HepG2 (cell line): ENCODE results near the gene NUP93. TPM values are rescaled to one million over a fixed set of nuclear protein-coding genes. Genes with fewer than 3 reads are reported as not detected.

Source experiments
- ATAC-seq: fragments of 200-7000 bp; cut with Tn5 transposase; 3 replicates; pipeline ENCODE4 v1.9.1; 2020; ENCODE audit warnings: mild to moderate bottlenecking, moderate library complexity
- BruUV-seq: library from RNA; stranded (reverse); fragments of 400-500 nt; replicated peaks from 2 replicates; lab custom pipeline; 2021; lab: Mats Ljungman, UMichigan
- CTCF ChIA-PET: fragments of 300-600 bp; formaldehyde crosslinking; extraction: SDS; loops from one replicate; lab custom pipeline; 2021; ENCODE audit warnings: low total read pairs, inconsistent platforms, low intra/inter-chr PET ratio; lab: Yijun Ruan, JAX
- POLR2A ChIA-PET: fragments of 350-600 bp; sonication (Branson Sonifier 250); formaldehyde crosslinking; loops from one replicate; lab custom pipeline; 2020; ENCODE audit warnings: antibody characterized with exemption, inconsistent platforms; lab: Yijun Ruan, JAX
- DNase-seq: peaks from one replicate; pipeline ENCODE4 v3.0.0-alpha.2; 2015; ENCODE audit warnings: low spot score
- FAIRE-seq: peaks from 3 replicates; lab custom pipeline; 2011; peaks lifted over from hg19 to GRCh38; lab: Jason Lieb, UNC
- H2AFZ ChIP-seq: one replicate; pipeline ENCODE4 v1.6.1; 2011; ENCODE audit warnings: low read length, inconsistent platforms
- H3K27ac ChIP-seq: fragments of 300-600 bp; 3 replicates; pipeline ENCODE4 v1.8.0; 2011; ENCODE audit warnings: mixed run types, mild to moderate bottlenecking, mixed read lengths, low read length, inconsistent platforms; ENCODE audit not compliant: insufficient read depth; ENCODE audit errors: extremely low read length
- H3K27me3 ChIP-seq, 2 experiments: fragments of 200-600 bp in 1 of 2; 2 replicates in 1 of 2; 3 replicates in 1 of 2; pipeline versions ENCODE4 v1.6.0 to v1.8.0; 2011; ENCODE audit warnings: low read length in 2 of 2, mild to moderate bottlenecking in 2 of 2, moderate library complexity in 2 of 2, inconsistent platforms in 1 of 2; ENCODE audit not compliant: insufficient read depth in 2 of 2, control insufficient read depth in 1 of 2
- H3K36me3 ChIP-seq, 2 experiments: fragments of 200-600 bp in 1 of 2; replicated peaks in 1 of 2; 2 replicates in 1 of 2; 3 replicates in 1 of 2; pipeline versions ENCODE4 v1.5.1 to v1.8.0; 2011; ENCODE audit warnings: low read length in 2 of 2, inconsistent platforms in 1 of 2; ENCODE audit not compliant: insufficient read depth in 2 of 2, control insufficient read depth in 1 of 2
- H3K4me1 ChIP-seq: 2 replicates; pipeline ENCODE4 v1.5.1; 2012; ENCODE audit warnings: low read length, inconsistent platforms; ENCODE audit not compliant: insufficient read depth
- H3K4me2 ChIP-seq: 2 replicates; pipeline ENCODE4 v1.6.0; 2011; ENCODE audit warnings: low read depth, low read length, inconsistent platforms
- H3K4me3 ChIP-seq, 3 experiments: fragments of 200-600 bp in 1 of 3; sonication (generic), shearing (Covaris generic) in 1 of 3; replicated peaks in 1 of 3; 2 replicates each; pipeline ENCODE4 v1.5.1; 2011 to 2016; ENCODE audit warnings: low read length in 3 of 3, inconsistent platforms in 2 of 3, low read depth in 2 of 3, mild to moderate bottlenecking in 2 of 3, control low read depth in 1 of 3, mixed read lengths in 1 of 3; ENCODE audit not compliant: insufficient read depth in 1 of 3
- H3K79me2 ChIP-seq: one replicate; pipeline ENCODE4 v1.6.1; 2011; ENCODE audit warnings: low read length, inconsistent platforms; ENCODE audit not compliant: insufficient read depth
- H3K9ac ChIP-seq: 2 replicates; pipeline ENCODE4 v1.6.0; 2011; ENCODE audit warnings: mild to moderate bottlenecking, low read depth, low read length, inconsistent platforms; ENCODE audit not compliant: insufficient read depth
- H3K9me3 ChIP-seq: 2 replicates; pipeline ENCODE4 v1.5.1; 2012; ENCODE audit warnings: mild to moderate bottlenecking, low read length
- H4K20me1 ChIP-seq: 2 replicates; pipeline ENCODE4 v1.6.0; 2011; ENCODE audit warnings: inconsistent platforms, mild to moderate bottlenecking, low read length, moderate library complexity; ENCODE audit not compliant: insufficient read depth
- ATRX ChIP-seq: sonication (generic); formaldehyde crosslinking; IDR thresholded peaks from 2 replicates; pipeline ENCODE4 v1.4.0; 2020; ENCODE audit warnings: missing genetic modification reagents, borderline replicate concordance
- ELF1 ChIP-seq: sonication (generic); formaldehyde crosslinking; IDR thresholded peaks from 2 replicates; pipeline ENCODE4 v1.4.0; 2020; ENCODE audit warnings: missing genetic modification reagents
- MAFF ChIP-seq: IDR thresholded peaks from 2 replicates; pipeline ENCODE4 v1.6.1; 2011; ENCODE audit warnings: low read depth, low read length, improper control_type of control experiment
- MAFK ChIP-seq, 2 experiments: IDR thresholded peaks in 1 of 2; conservative IDR thresholded peaks in 1 of 2; 2 replicates each; pipeline ENCODE4 v1.6.1; 2011; ENCODE audit warnings: improper control_type of control experiment in 2 of 2, low read length in 2 of 2
- NRL ChIP-seq: sonication (generic); formaldehyde crosslinking; IDR thresholded peaks from 2 replicates; pipeline ENCODE4 v1.5.0; 2020; ENCODE audit warnings: missing genetic modification reagents, mild to moderate bottlenecking, moderate library complexity, borderline replicate concordance
- PLRG1 ChIP-seq: fragments of 450-650 bp; conservative IDR thresholded peaks from 2 replicates; pipeline ENCODE4 v1.6.1; 2016
- SATB2 ChIP-seq: sonication (generic); formaldehyde crosslinking; IDR thresholded peaks from 2 replicates; pipeline ENCODE4 v1.5.0; 2020; ENCODE audit warnings: missing genetic modification reagents
- SMC3 ChIP-seq: IDR thresholded peaks from 2 replicates; pipeline ENCODE4 v1.6.1; 2011; ENCODE audit warnings: low read length, improper control_type of control experiment
- ZFP62 ChIP-seq: sonication (generic); formaldehyde crosslinking; IDR thresholded peaks from 2 replicates; pipeline ENCODE4 v1.4.0; 2020; ENCODE audit warnings: missing genetic modification reagents
- ZNF629 ChIP-seq: sonication (generic); formaldehyde crosslinking; conservative IDR thresholded peaks from 2 replicates; pipeline ENCODE4 v1.5.0; 2020; ENCODE audit warnings: missing genetic modification reagents
- ZNF782 ChIP-seq: sonication (generic); formaldehyde crosslinking; IDR thresholded peaks from 2 replicates; pipeline ENCODE4 v1.4.0; 2020; ENCODE audit warnings: missing genetic modification reagents, mild to moderate bottlenecking, borderline replicate concordance
- ZNF816 ChIP-seq: sonication (generic); formaldehyde crosslinking; IDR thresholded peaks from 2 replicates; pipeline ENCODE4 v1.8.0; 2022; ENCODE audit warnings: missing genetic modification reagents, mild to moderate bottlenecking, borderline replicate concordance
- WGBS: methylation state at CpG from one replicate; pipeline ENCODE4 v1.1.6; 2017; ENCODE audit warnings: low lambda C conversion rate; 5-methylcytosine and 5-hydroxymethylcytosine counted together
- in situ Hi-C: cut with HindIII; loops from 2 replicates; pipeline ENCODE4 v1.10.0; 2017; ENCODE audit warnings: low pct_unique_long_range_greater_than_20kb; ENCODE audit not compliant: extremely low pct_ligation_motif_present
- intact Hi-C: fragments of 100-400 bp; cut with micrococcal nuclease; formaldehyde crosslinking; loops from one replicate; pipeline ENCODE4 v1.10.0; 2022; ENCODE audit not compliant: unreplicated experiment
- polyA plus RNA-seq, 8 experiments: library from polyadenylated mRNA; depleted of rRNA in 3 of 8; stranded (reverse) in 7 of 8; unstranded in 1 of 8; fragments of >200 nt; fragmentation: Illumina TruSeq in 4 of 8; extraction: Trizol in 4 of 8; gene quantifications; 2 replicates each; pipeline versions ENCODE4 v1.2.1 to v1.2.3, GENCODE V29; 2011 to 2016; ENCODE audit warnings: low read depth in 4 of 8, missing spikeins in 1 of 8, mixed read lengths in 1 of 8; ENCODE audit not compliant: insufficient read depth in 1 of 8
- total RNA-seq, 5 experiments: library from RNA; depleted of rRNA; stranded (reverse); fragments of >200 nt; fragmentation: Illumina TruSeq; extraction: Trizol; gene quantifications; 2 replicates each; pipeline ENCODE4 v1.2.3, GENCODE V29; 2016; ENCODE audit warnings: low read depth in 1 of 5
- TF ChIP-seq, protein P1 (sequence below): sonication (generic); formaldehyde crosslinking; IDR thresholded peaks from 2 replicates; pipeline ENCODE4 v1.4.0; 2020; ENCODE audit warnings: missing genetic modification reagents
- TF ChIP-seq, protein P2 (sequence below): sonication (generic); formaldehyde crosslinking; IDR thresholded peaks from 2 replicates; pipeline ENCODE4 v1.4.0; 2020; ENCODE audit warnings: missing genetic modification reagents, low read depth, mild to moderate bottlenecking, borderline replicate concordance
- TF ChIP-seq, protein P3 (sequence below): sonication (generic); formaldehyde crosslinking; IDR thresholded peaks from 2 replicates; pipeline ENCODE4 v1.8.1; 2022; ENCODE audit warnings: mild to moderate bottlenecking, missing genetic modification reagents

NUP93 gene
- total and polyA plus RNA-seq, 2 of the 13 experiments (the other 11 are each of a cell fraction or from before 2014, with no cell fraction given), result 58.5 to 140 TPM

DNA sequence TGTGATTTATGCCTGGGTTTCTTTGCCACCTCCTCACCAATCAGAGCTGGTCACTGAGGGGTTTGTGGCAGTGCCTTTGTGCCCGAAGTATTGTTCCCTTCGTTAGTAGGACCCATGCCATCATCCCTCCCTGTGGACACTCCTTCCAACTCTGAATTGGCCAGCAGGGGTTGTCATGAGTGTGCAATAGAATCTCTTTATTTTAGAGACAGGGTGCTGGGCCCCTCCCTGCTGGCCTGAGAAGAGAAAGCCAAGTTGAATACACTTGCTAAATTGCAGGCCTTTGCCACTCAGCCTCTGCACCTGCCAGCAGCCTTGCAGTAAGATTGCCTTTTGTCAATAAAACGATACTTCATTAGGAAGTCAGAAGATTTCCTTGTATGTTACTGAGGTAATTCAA, 94.4 kb downstream of the NUP93 start (continued):
- TF ChIP-seq, protein P1, sequence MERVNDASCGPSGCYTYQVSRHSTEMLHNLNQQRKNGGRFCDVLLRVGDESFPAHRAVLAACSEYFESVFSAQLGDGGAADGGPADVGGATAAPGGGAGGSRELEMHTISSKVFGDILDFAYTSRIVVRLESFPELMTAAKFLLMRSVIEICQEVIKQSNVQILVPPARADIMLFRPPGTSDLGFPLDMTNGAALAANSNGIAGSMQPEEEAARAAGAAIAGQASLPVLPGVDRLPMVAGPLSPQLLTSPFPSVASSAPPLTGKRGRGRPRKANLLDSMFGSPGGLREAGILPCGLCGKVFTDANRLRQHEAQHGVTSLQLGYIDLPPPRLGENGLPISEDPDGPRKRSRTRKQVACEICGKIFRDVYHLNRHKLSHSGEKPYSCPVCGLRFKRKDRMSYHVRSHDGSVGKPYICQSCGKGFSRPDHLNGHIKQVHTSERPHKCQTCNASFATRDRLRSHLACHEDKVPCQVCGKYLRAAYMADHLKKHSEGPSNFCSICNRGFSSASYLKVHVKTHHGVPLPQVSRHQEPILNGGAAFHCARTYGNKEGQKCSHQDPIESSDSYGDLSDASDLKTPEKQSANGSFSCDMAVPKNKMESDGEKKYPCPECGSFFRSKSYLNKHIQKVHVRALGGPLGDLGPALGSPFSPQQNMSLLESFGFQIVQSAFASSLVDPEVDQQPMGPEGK (CRISPR knock-in tag), result peak; percentile 48; the same call in 1 of the 2 replicates
- TF ChIP-seq ZNF816, result no peak

DNA sequence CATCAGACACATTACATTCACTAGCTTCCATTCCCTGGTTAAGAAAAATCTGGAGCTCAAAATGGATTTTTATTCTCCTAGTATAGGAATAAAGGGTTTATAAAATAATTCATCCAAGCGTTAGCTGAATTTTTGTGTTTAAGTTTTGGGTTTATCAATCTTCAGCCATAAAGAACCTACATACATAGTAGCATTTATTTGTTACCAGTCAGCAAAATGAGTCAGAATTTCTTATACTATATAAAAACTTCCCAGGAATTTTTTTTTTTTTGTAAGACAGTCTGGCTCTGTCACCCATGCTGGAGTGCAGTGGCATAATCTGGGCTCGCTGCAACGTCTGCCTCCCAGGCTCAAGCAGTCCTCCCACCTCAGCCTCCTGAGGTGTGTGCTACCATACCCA, 94.9 kb downstream of the NUP93 start:
- Histone ChIP-seq H4K20me1 (no peaks in the 10 kb centered on the region), H3K27ac (no peak overlapping the region), H3K9me3 (no peaks in the 10 kb centered on the region), H3K27me3 (no peaks in the 10 kb centered on the region), H3K9ac (no peak overlapping the region), H3K79me2 (no peaks in the 10 kb centered on the region), H3K4me1 (no peaks in the 10 kb centered on the region), H3K4me2 (no peak overlapping the region), H3K4me3 (no peak overlapping the region), H2AFZ (no peak overlapping the region), H3K36me3 (peaks cover 13 to 65% of the 10 kb centered on the region in 2 experiments)
- intact Hi-C loops, result no loop called here
- ATAC-seq (no peak), DNase-seq (no peak), FAIRE-seq (no peak)
- POLR2A ChIA-PET, result no interaction called here
- CTCF ChIA-PET, result no interaction called here
- 96% methylated on average over 3 of the region's 3 CpGs for whole genome bisulfite sequencing
- no peak for TF ChIP-seq ELF1 (CRISPR knock-in tag)
- peak in 1 of 2 experiments; percentile 61; a peak in 2 of 4 replicates for TF ChIP-seq MAFK (conservative IDR thresholded peaks at IDR 0.05 in 1 of 2, IDR thresholded peaks at IDR 0.05 in 1 of 2; ENCODE audit: low read length in 2 of 2)
- TF ChIP-seq MAFF, result peak; percentile 36; the same call in 1 of the 2 replicates
- no TSS peak for BruUV-seq
- in situ Hi-C loops, result no loop called here

DNA sequence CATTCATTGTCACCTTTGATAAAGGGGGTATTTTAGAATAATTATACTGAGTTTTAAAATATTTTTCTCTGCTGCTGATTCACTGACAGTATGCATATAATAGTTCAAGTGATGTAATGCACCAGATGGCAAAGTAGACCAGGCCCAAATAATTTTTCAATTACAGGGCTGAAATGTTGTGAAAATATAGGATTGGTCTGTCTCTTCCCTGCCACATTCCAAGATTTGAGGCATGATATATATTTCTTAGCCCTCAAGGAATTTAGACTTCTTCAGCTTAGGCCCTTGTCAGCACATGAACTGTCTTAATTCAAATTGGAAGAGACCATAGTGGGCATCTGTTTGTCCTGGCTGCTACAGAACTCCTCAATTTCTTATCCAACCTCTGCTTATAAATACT, 95.9 kb downstream of the NUP93 start:
- no peak for DNase-seq
- Histone ChIP-seq H3K27ac (no peak overlapping the region), H3K4me2 (no peak overlapping the region), H3K27me3 (no peaks in the 10 kb centered on the region), H3K9me3 (no peaks in the 10 kb centered on the region), H2AFZ (no peak overlapping the region), H3K79me2 (no peaks in the 10 kb centered on the region), H3K36me3 (peaks cover 13 to 69% of the 10 kb centered on the region in 2 experiments), H3K9ac (no peak overlapping the region), H3K4me1 (no peaks in the 10 kb centered on the region), H3K4me3 (no peak overlapping the region), H4K20me1 (no peaks in the 10 kb centered on the region)
- in situ Hi-C loops (no loop called here), intact Hi-C loops (no loop called here)
- POLR2A ChIA-PET, result no interaction called here
- CTCF ChIA-PET, result no interaction called here
- FAIRE-seq, result no peak
- no TSS peak for BruUV-seq
- ATAC-seq, result no peak
- TF ChIP-seq ZFP62 (no peak), SATB2 (no peak), NRL (CRISPR knock-in tag) (no peak), ZNF782 (CRISPR knock-in tag) (no peak), MAFK (conservative IDR thresholded peaks at IDR 0.05 in 1 of 2, IDR thresholded peaks at IDR 0.05 in 1 of 2; ENCODE audit: low read length in 2 of 2) (no peak), PLRG1 (no peak), ATRX (CRISPR knock-in tag) (no peak), ZNF629 (no peak), SMC3 (no peak)
- TF ChIP-seq, protein P2, sequence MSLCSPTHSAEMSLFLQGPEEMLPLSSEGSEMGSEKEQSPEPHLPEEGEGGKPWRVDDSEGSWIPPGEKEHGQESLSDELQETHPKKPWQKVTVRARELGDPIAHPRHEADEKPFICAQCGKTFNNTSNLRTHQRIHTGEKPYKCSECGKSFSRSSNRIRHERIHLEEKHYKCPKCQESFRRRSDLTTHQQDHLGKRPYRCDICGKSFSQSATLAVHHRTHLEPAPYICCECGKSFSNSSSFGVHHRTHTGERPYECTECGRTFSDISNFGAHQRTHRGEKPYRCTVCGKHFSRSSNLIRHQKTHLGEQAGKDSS (CRISPR knock-in tag), result no peak
- TF ChIP-seq, protein P3, sequence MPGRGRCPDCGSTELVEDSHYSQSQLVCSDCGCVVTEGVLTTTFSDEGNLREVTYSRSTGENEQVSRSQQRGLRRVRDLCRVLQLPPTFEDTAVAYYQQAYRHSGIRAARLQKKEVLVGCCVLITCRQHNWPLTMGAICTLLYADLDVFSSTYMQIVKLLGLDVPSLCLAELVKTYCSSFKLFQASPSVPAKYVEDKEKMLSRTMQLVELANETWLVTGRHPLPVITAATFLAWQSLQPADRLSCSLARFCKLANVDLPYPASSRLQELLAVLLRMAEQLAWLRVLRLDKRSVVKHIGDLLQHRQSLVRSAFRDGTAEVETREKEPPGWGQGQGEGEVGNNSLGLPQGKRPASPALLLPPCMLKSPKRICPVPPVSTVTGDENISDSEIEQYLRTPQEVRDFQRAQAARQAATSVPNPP, result no peak
